Activated naive CD8-positive, alpha-beta T cell (primary cell): ENCODE data around the gene NCLN.
"Not testable (repeated sequence)": the region's sequence is repeated elsewhere in the genome, so short reads cannot be mapped to it uniquely, and the experiment has no call there.

Experiments used
- H3K27ac Mint-ChIP-seq: one replicate; pipeline ENCODE4 v1.8.0; 2021; ENCODE audit warnings: mixed read lengths
- H3K27me3 Mint-ChIP-seq: one replicate; pipeline ENCODE4 v1.8.0; 2021; ENCODE audit warnings: mixed read lengths
- H3K36me3 Mint-ChIP-seq: one replicate; pipeline ENCODE4 v1.8.0; 2021; ENCODE audit warnings: mixed read lengths
- H3K4me1 Mint-ChIP-seq: one replicate; pipeline ENCODE4 v1.8.0; 2021; ENCODE audit warnings: low read depth, mixed read lengths
- H3K4me3 Mint-ChIP-seq: one replicate; pipeline ENCODE4 v1.8.0; 2021; ENCODE audit warnings: mild to moderate bottlenecking, mixed read lengths
- H3K9me3 Mint-ChIP-seq: one replicate; pipeline ENCODE4 v1.8.0; 2021; ENCODE audit warnings: low read depth, mixed read lengths

The NCLN gene

DNA sequence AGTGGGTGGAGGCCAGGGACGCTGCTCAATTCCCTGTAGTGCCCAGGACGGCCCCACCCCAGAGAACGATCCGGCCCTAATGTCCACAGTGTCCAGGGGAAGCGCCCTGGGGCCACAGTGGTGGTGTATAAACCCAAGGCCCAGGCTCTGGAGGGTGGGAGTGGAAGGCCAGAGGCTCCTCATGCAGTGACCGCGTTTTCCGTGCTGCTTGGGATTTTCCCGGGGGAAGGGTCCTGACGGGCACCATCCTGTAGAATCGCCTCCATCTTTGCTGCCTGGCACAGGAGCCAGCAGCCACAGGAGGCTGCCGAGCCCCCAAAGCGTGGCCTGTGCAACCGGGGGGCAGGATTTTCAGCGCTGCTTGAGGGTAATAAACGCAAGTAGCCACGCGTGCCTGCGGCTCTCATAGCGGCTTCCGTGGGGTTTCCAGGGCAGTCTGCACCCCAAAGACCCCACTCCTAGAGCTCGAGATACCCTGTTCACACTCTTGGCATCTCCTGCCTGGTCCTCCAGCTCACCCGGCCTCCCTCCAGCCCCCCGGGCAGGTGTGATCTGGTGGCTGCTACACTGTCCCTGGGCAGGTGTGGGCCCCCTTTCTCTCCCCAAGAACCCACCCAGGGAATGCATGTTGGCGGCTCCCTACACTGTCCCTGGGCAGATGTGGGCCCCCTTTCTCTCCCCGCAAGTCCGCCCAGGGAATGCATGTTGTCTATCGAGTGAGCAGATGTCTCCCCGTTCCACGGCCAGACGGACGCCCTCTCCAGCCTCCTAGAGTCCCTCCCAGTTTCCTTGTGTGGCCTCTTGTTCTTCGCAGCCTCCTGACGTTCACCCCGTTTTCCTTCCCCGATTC, 2.2 kb downstream of the NCLN start:
- no peaks in the 10 kb centered on the region for H3K27me3 Mint-ChIP-seq
- H3K36me3 Mint-ChIP-seq = peaks cover 5% of the 10 kb centered on the region
- H3K27ac Mint-ChIP-seq = no peak overlapping the region
- peak overlapping the region; percentile 94 for H3K4me3 Mint-ChIP-seq
- peaks cover 50% of the 10 kb centered on the region for H3K4me1 Mint-ChIP-seq
- H3K9me3 Mint-ChIP-seq = no peaks in the 10 kb centered on the region

- no peaks in the 10 kb centered on the region for H3K27me3 Mint-ChIP-seq
- no peak overlapping the region for H3K27ac Mint-ChIP-seq
- peak overlapping the region; percentile 94 for H3K4me3 Mint-ChIP-seq
- peaks cover 5% of the 10 kb centered on the region for H3K36me3 Mint-ChIP-seq
- H3K9me3 Mint-ChIP-seq = no peaks in the 10 kb centered on the region
- peaks cover 43% of the 10 kb centered on the region for H3K4me1 Mint-ChIP-seq
These were observed 3.2 kb downstream of the NCLN start for GRCh38 chr19:3188627-3189596.

- Mint-ChIP-seq H3K36me3 (peaks cover 6% of the 10 kb centered on the region), H3K9me3 (no peaks in the 10 kb centered on the region), H3K4me1 (peaks cover 33% of the 10 kb centered on the region), H3K27ac (no peak overlapping the region), H3K4me3 (no peak overlapping the region), H3K27me3 (no peaks in the 10 kb centered on the region)
These were observed 4.2 kb downstream of the NCLN start for GRCh38 chr19:3189702-3190469.

DNA sequence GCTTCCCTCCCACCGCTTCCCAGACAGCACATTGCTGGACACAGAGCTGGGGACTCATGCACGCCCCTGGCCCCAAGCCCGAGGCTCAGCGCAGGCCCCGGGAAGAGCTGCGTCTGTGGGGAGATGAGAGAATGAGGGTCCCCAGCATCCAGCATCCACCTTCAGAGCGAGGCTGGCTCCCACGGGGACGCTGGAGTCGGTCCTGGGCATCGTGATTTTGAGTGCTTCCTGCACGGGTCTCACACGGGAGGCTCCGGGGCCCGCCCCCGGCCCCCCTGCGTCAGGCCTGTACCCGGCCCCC, 4.7 kb downstream of the NCLN start:
- peaks cover 6% of the 10 kb centered on the region for H3K36me3 Mint-ChIP-seq
- H3K4me1 Mint-ChIP-seq = peaks cover 29% of the 10 kb centered on the region
- no peaks in the 10 kb centered on the region for H3K9me3 Mint-ChIP-seq
- no peak overlapping the region for H3K4me3 Mint-ChIP-seq
- no peak overlapping the region for H3K27ac Mint-ChIP-seq
- H3K27me3 Mint-ChIP-seq = no peaks in the 10 kb centered on the region

- Mint-ChIP-seq H3K36me3 (peaks cover 6% of the 10 kb centered on the region), H3K9me3 (no peaks in the 10 kb centered on the region), H3K4me1 (peaks cover 29% of the 10 kb centered on the region), H3K4me3 (no peak overlapping the region), H3K27me3 (no peaks in the 10 kb centered on the region), H3K27ac (no peak overlapping the region)
These were observed 5.4 kb downstream of the NCLN start for GRCh38 chr19:3190921-3191805.

DNA sequence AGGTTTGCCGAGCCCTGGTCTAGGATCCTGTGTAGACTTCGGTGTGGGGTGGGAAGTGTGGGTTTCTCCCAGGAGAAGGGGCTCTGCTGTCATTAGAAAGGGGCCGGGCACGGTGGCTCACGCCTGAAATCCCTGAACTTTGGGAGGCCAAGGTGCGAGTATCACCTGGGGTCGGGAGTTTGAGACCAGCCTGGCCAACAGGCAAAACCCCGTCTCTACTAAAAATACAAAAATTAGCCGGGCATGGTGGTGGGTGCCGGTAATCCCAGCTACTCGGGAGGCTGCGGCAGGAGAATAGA, 6.0 kb downstream of the NCLN start:
- not testable (repeated sequence) for H3K27ac Mint-ChIP-seq, H3K4me3 Mint-ChIP-seq, H3K36me3 Mint-ChIP-seq, H3K27me3 Mint-ChIP-seq, H3K9me3 Mint-ChIP-seq
- H3K4me1 Mint-ChIP-seq = peaks cover 26% of the 10 kb centered on the region

DNA sequence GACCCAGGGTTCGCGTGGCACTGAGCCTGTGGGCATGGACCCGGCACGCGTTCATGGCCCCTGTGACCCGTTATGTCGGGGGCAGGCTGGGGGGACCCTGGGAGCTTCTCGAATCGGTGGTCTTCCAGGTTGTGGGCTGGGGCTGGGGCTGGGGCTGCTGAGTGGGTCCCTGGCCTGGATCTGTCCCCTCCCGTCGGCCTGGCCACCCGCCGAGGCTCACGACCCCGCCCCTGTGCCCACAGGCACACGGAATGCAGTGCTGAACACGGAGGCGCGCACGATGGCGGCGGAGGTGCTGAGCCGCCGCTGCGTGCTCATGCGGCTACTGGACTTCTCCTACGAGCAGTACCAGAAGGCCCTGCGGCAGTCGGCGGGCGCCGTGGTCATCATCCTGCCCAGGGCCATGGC, 6.5 kb downstream of the NCLN start:
- H3K4me3 Mint-ChIP-seq = no peak overlapping the region
- H3K4me1 Mint-ChIP-seq = peaks cover 21% of the 10 kb centered on the region
- H3K9me3 Mint-ChIP-seq = no peaks in the 10 kb centered on the region
- no peak overlapping the region for H3K27ac Mint-ChIP-seq
- H3K27me3 Mint-ChIP-seq = no peaks in the 10 kb centered on the region
- H3K36me3 Mint-ChIP-seq = peaks cover 2% of the 10 kb centered on the region

DNA sequence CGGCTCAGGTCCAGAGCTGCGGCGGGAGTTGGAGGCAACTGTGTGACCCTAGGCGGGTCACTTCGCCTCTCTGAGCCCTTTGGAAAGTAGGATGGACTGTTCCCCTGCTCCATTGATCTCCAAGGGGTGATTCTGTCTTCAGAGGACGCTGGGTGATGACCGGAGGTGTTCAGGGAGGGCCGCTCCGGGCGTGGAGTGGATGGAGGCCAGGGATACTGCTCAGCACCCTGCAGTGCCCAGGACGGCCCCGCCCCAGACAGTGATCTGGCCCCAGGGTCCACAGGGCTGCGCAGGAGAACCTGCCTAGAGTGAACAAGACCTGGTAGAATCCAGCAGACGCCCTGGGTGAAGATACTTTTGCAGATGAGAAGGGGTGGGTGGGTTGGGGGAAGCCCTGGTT, 7.0 kb downstream of the NCLN start:
- no peak overlapping the region for H3K27ac Mint-ChIP-seq
- H3K4me1 Mint-ChIP-seq = peaks cover 18% of the 10 kb centered on the region
- H3K36me3 Mint-ChIP-seq = peaks cover 2% of the 10 kb centered on the region
- no peaks in the 10 kb centered on the region for H3K9me3 Mint-ChIP-seq
- H3K4me3 Mint-ChIP-seq = no peak overlapping the region
- no peaks in the 10 kb centered on the region for H3K27me3 Mint-ChIP-seq

- H3K4me1 Mint-ChIP-seq = peaks cover 11% of the 10 kb centered on the region
- no peak overlapping the region for H3K4me3 Mint-ChIP-seq
- H3K27me3 Mint-ChIP-seq = no peaks in the 10 kb centered on the region
- H3K36me3 Mint-ChIP-seq = peaks cover 2% of the 10 kb centered on the region
- no peaks in the 10 kb centered on the region for H3K9me3 Mint-ChIP-seq
- no peak overlapping the region for H3K27ac Mint-ChIP-seq
These were observed 7.8 kb downstream of the NCLN start for GRCh38 chr19:3193256-3194105.

GRCh38 chr19:3194106-3195087, 8.7 kb downstream of the NCLN start:
- Mint-ChIP-seq H3K27ac (no peak overlapping the region), H3K36me3 (peaks cover 2% of the 10 kb centered on the region), H3K27me3 (no peaks in the 10 kb centered on the region), H3K4me1 (peaks cover 4% of the 10 kb centered on the region), H3K4me3 (no peak overlapping the region), H3K9me3 (no peaks in the 10 kb centered on the region)

DNA sequence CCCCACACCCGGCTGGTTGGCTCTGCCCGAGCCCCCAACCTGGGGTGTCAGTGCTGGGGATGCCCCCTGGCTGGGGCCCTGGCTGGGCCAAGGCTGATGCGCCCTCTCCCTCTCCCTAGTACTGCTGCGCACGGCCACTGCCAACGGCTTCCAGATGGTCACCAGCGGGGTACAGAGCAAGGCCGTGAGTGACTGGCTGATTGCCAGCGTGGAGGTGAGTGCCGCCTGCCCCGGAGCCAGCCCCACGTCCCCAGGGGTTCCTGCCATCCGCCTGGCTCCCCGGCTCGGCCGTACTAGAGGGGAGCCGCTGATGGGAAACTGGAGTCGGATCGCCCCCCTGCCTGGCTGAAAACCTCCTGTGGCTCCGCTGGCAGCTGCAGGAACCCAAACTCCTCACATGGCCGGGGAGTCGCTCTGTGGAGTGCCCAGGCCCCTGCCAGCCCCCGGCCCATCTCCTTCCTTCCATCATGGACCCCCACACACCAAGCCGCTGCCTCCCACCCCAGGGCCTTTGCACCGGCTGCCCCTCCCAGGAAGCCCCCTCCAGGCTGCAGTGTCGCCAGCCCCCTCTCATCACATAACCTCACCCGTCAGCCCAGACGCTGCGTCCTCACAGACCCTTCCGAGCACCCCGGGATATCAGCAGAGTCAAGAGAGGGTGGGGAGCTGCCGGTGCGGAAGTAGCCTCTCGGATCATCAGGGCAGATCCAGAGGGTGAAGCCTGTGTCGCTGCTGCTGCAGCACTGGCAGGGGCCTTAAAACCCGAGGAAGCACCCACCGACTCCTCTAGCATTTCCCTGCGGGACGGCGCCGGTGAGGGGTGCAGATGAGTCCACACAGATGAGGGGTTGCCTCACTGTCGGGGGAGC, 10.6 kb downstream of the NCLN start:
- H3K27me3 Mint-ChIP-seq = no peaks in the 10 kb centered on the region
- H3K9me3 Mint-ChIP-seq = no peaks in the 10 kb centered on the region

DNA sequence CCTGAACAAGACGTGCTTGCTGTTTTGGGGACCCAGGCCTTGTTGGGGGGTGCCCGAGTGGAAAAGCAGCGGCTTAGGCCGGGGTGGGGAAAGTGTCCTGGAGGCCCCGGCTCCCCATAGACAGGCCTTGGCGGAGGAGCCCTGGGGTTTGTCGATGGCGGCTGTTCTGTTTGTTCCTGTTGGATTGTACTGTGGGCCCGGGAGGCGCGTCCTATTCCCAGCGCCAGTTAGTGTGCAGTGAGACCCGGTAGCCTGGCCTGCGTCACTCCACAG, 11.1 kb downstream of the NCLN start:
- Mint-ChIP-seq H3K36me3 (peaks cover 2% of the 10 kb centered on the region), H3K27me3 (no peaks in the 10 kb centered on the region), H3K27ac (no peak overlapping the region), H3K4me1 (no peaks in the 10 kb centered on the region), H3K4me3 (no peak overlapping the region), H3K9me3 (no peaks in the 10 kb centered on the region)

More for the DNA sequence above, 10.6 kb downstream of the NCLN start:
- Mint-ChIP-seq H3K27ac (no peak overlapping the region), H3K4me1 (no peaks in the 10 kb centered on the region), H3K36me3 (peaks cover 2% of the 10 kb centered on the region), H3K4me3 (no peak overlapping the region)
